ENCODE data around the gene MMP17. TPM values are rescaled to one million over a fixed set of nuclear protein-coding genes. Genes with fewer than 3 reads are reported as not detected.
A peak's percentile ranks its signal among the peaks of the same experiment; 100 is the strongest.

MMP17 gene
- total RNA-seq, 5 donors from 2014 or later (not counting 1 experiment from before 2014, with no cell fraction given) = 0.58 to 2.7 (median 1.2) TPM

GRCh38 chr12:131894981-131895639 is 66.9 kb downstream of the MMP17 start:
- 3% methylated on average over 35 of the region's 54 CpGs for WGBS (ENCODE audit: insufficient coverage)
- Mint-ChIP-seq H3K9me3 (no peaks in the 10 kb centered on the region), H3K36me3 (no peaks in the 10 kb centered on the region), H3K27me3 (no peaks in the 10 kb centered on the region), H3K4me3 (peak overlapping the region; percentile 81 to 88 (median 87)), H3K27ac (peak overlapping the region; percentile 77 to 82), H3K4me1 (peaks cover 17 to 24% (median 20%) of the 10 kb centered on the region in 3 donors)
- CTCF ChIA-PET = no interaction called here
- peaks cover 9 to 24% of the 10 kb centered on the region in 2 experiments for H3K4me1 ChIP-seq (ENCODE audit: control insufficient read depth in 1 of 2, extremely low read depth in 1 of 2, insufficient read depth in 2 of 2, low read length in 2 of 2)
- POLR2A ChIA-PET = no interaction called here
- no peaks in the 10 kb centered on the region for H3K36me3 ChIP-seq (ENCODE audit: control insufficient read depth in 2 of 2, extremely low read depth in 1 of 2, insufficient read depth in 1 of 2, low read length in 1 of 2)
- peak overlapping the region; percentile 61 to 69 for H3K4me3 ChIP-seq (ENCODE audit: control insufficient read depth in 1 of 2, extremely low read depth in 1 of 2, low read length in 1 of 2)
- H3K27me3 ChIP-seq (replicated peaks in 1 of 2; ENCODE audit: control insufficient read depth in 2 of 2, extremely low read depth in 1 of 2, insufficient read depth in 2 of 2, low read length in 1 of 2) = no peaks in the 10 kb centered on the region
- DNase-seq (peak in 2 of 35 experiments; percentile 7 to 25), ATAC-seq (replicated peaks in 1 of 4) (no peak)
- no peaks in the 10 kb centered on the region for H3K9me3 ChIP-seq
- peak overlapping the region; percentile 15 for H3K27ac ChIP-seq (ENCODE audit: low read length)

- H3K36me3 Mint-ChIP-seq = no peaks in the 10 kb centered on the region
- peak overlapping the region; percentile 15 for H3K27ac ChIP-seq (ENCODE audit: low read length)
- peak; percentile 15 to 32 (median 23) for ATAC-seq (replicated peaks in 1 of 4)
- H3K27me3 ChIP-seq (replicated peaks in 1 of 2; ENCODE audit: control insufficient read depth in 2 of 2, extremely low read depth in 1 of 2, insufficient read depth in 2 of 2, low read length in 1 of 2) = no peaks in the 10 kb centered on the region
- H3K4me1 ChIP-seq (ENCODE audit: control insufficient read depth in 1 of 2, extremely low read depth in 1 of 2, insufficient read depth in 2 of 2, low read length in 2 of 2) = peaks cover 9 to 24% of the 10 kb centered on the region in 2 experiments
- POLR2A ChIA-PET = no interaction called here
- 7% methylated on average over 10 of the region's 12 CpGs for WGBS (ENCODE audit: insufficient coverage)
- no peaks in the 10 kb centered on the region for H3K9me3 Mint-ChIP-seq
- peak in 7 of 35 experiments; percentile 11 to 53 (median 19) for DNase-seq
- no peaks in the 10 kb centered on the region for H3K9me3 ChIP-seq
- H3K4me1 Mint-ChIP-seq = peaks cover 21 to 26% (median 26%) of the 10 kb centered on the region in 3 donors
- peak overlapping the region; percentile 61 to 69 for H3K4me3 ChIP-seq (ENCODE audit: control insufficient read depth in 1 of 2, extremely low read depth in 1 of 2, low read length in 1 of 2)
- no peaks in the 10 kb centered on the region for H3K36me3 ChIP-seq (ENCODE audit: control insufficient read depth in 2 of 2, extremely low read depth in 1 of 2, insufficient read depth in 1 of 2, low read length in 1 of 2)
- peak overlapping the region; percentile 77 to 82 for H3K27ac Mint-ChIP-seq
- CTCF ChIA-PET = no interaction called here
- peak overlapping the region; percentile 81 to 88 (median 87) for H3K4me3 Mint-ChIP-seq
- no peaks in the 10 kb centered on the region for H3K27me3 Mint-ChIP-seq
Measured at GRCh38 chr12:131895640-131896079, 67.5 kb downstream of the MMP17 start.

GRCh38 chr12:131896080-131896810 is 68.1 kb downstream of the MMP17 start:
- peak overlapping the region; percentile 81 to 88 (median 87) for H3K4me3 Mint-ChIP-seq
- no peaks in the 10 kb centered on the region for H3K9me3 Mint-ChIP-seq
- DNase-seq = peak in 31 of 35 experiments; percentile 28 to 68 (median 41)
- Histone ChIP-seq H3K9me3 (no peaks in the 10 kb centered on the region), H3K4me1 (ENCODE audit: control insufficient read depth in 1 of 2, extremely low read depth in 1 of 2, insufficient read depth in 2 of 2, low read length in 2 of 2) (peaks cover 9 to 24% of the 10 kb centered on the region in 2 experiments), H3K4me3 (ENCODE audit: control insufficient read depth in 1 of 2, extremely low read depth in 1 of 2, low read length in 1 of 2) (peak overlapping the region; percentile 61 to 69), H3K36me3 (ENCODE audit: control insufficient read depth in 2 of 2, extremely low read depth in 1 of 2, insufficient read depth in 1 of 2, low read length in 1 of 2) (no peaks in the 10 kb centered on the region), H3K27ac (ENCODE audit: low read length) (no peak overlapping the region), H3K27me3 (replicated peaks in 1 of 2; ENCODE audit: control insufficient read depth in 2 of 2, extremely low read depth in 1 of 2, insufficient read depth in 2 of 2, low read length in 1 of 2) (no peaks in the 10 kb centered on the region)
- ATAC-seq (replicated peaks in 1 of 4) = peak; percentile 43 to 54 (median 46)
- H3K4me1 Mint-ChIP-seq = peaks cover 21 to 26% (median 26%) of the 10 kb centered on the region in 3 donors
- 12% methylated on average over 39 of the region's 39 CpGs for WGBS (ENCODE audit: insufficient coverage)
- ChIA-PET POLR2A (no interaction called here), CTCF (no interaction called here)
- no peaks in the 10 kb centered on the region for H3K36me3 Mint-ChIP-seq
- H3K27me3 Mint-ChIP-seq = no peaks in the 10 kb centered on the region
- peak overlapping the region in 1 of 2 donors; percentile 82 for H3K27ac Mint-ChIP-seq

GRCh38 chr12:131896811-131897270 is 68.6 kb downstream of the MMP17 start:
- peaks cover 21 to 28% (median 28%) of the 10 kb centered on the region in 3 donors for H3K4me1 Mint-ChIP-seq
- H3K27me3 Mint-ChIP-seq = no peaks in the 10 kb centered on the region
- Histone ChIP-seq H3K27ac (ENCODE audit: low read length) (no peak overlapping the region), H3K36me3 (ENCODE audit: control insufficient read depth in 2 of 2, extremely low read depth in 1 of 2, insufficient read depth in 1 of 2, low read length in 1 of 2) (no peaks in the 10 kb centered on the region), H3K4me3 (ENCODE audit: control insufficient read depth in 1 of 2, extremely low read depth in 1 of 2, low read length in 1 of 2) (peak overlapping the region; percentile 61 to 69), H3K27me3 (replicated peaks in 1 of 2; ENCODE audit: control insufficient read depth in 2 of 2, extremely low read depth in 1 of 2, insufficient read depth in 2 of 2, low read length in 1 of 2) (no peaks in the 10 kb centered on the region), H3K4me1 (ENCODE audit: control insufficient read depth in 1 of 2, extremely low read depth in 1 of 2, insufficient read depth in 2 of 2, low read length in 2 of 2) (peaks cover 9 to 30% of the 10 kb centered on the region in 2 experiments), H3K9me3 (no peaks in the 10 kb centered on the region)
- ChIA-PET POLR2A (no interaction called here), CTCF (no interaction called here)
- H3K4me3 Mint-ChIP-seq = peak overlapping the region; percentile 81 to 88 (median 87)
- 54% methylated on average over 13 of the region's 14 CpGs for WGBS (ENCODE audit: insufficient coverage)
- no peaks in the 10 kb centered on the region for H3K36me3 Mint-ChIP-seq
- H3K27ac Mint-ChIP-seq = no peak overlapping the region
- ATAC-seq (replicated peaks in 1 of 4) (no peak), DNase-seq (no peak)
- H3K9me3 Mint-ChIP-seq = no peaks in the 10 kb centered on the region

GRCh38 chr12:131897276-131897675 is 69.1 kb downstream of the MMP17 start:
- Mint-ChIP-seq H3K36me3 (no peaks in the 10 kb centered on the region), H3K27me3 (no peaks in the 10 kb centered on the region), H3K9me3 (no peaks in the 10 kb centered on the region), H3K4me1 (peaks cover 21 to 30% (median 28%) of the 10 kb centered on the region in 3 donors), H3K27ac (peak overlapping the region in 1 of 2 donors; percentile 16), H3K4me3 (peak overlapping the region; percentile 81 to 88 (median 87))
- ATAC-seq (replicated peaks in 1 of 4) = no peak
- CTCF ChIA-PET = no interaction called here
- Histone ChIP-seq H3K27ac (ENCODE audit: low read length) (no peak overlapping the region), H3K4me3 (ENCODE audit: control insufficient read depth in 1 of 2, extremely low read depth in 1 of 2, low read length in 1 of 2) (no peak overlapping the region), H3K4me1 (ENCODE audit: control insufficient read depth in 1 of 2, extremely low read depth in 1 of 2, insufficient read depth in 2 of 2, low read length in 2 of 2) (peaks cover 9 to 34% of the 10 kb centered on the region in 2 experiments), H3K36me3 (ENCODE audit: control insufficient read depth in 2 of 2, extremely low read depth in 1 of 2, insufficient read depth in 1 of 2, low read length in 1 of 2) (no peaks in the 10 kb centered on the region), H3K27me3 (replicated peaks in 1 of 2; ENCODE audit: control insufficient read depth in 2 of 2, extremely low read depth in 1 of 2, insufficient read depth in 2 of 2, low read length in 1 of 2) (no peaks in the 10 kb centered on the region), H3K9me3 (no peaks in the 10 kb centered on the region)
- POLR2A ChIA-PET = no interaction called here
- 94% methylated on average over 12 of the region's 18 CpGs for WGBS (ENCODE audit: insufficient coverage)
- DNase-seq = no peak

- peaks cover 21 to 32% (median 28%) of the 10 kb centered on the region in 3 donors for H3K4me1 Mint-ChIP-seq
- no peak for ATAC-seq (replicated peaks in 1 of 4)
- DNase-seq = no peak
- POLR2A ChIA-PET = no interaction called here
- no peak overlapping the region for H3K4me3 ChIP-seq (ENCODE audit: control insufficient read depth in 1 of 2, extremely low read depth in 1 of 2, low read length in 1 of 2)
- H3K9me3 Mint-ChIP-seq = no peaks in the 10 kb centered on the region
- no peaks in the 10 kb centered on the region for H3K27me3 ChIP-seq (replicated peaks in 1 of 2; ENCODE audit: control insufficient read depth in 2 of 2, extremely low read depth in 1 of 2, insufficient read depth in 2 of 2, low read length in 1 of 2)
- H3K4me3 Mint-ChIP-seq = peak overlapping the region; percentile 9 to 88 (median 47)
- no peaks in the 10 kb centered on the region for H3K9me3 ChIP-seq
- CTCF ChIA-PET = no interaction called here
- no peaks in the 10 kb centered on the region for H3K36me3 Mint-ChIP-seq
- H3K27ac ChIP-seq (ENCODE audit: low read length) = no peak overlapping the region
- H3K27ac Mint-ChIP-seq = no peak overlapping the region
- 85% methylated on average over 7 of the region's 9 CpGs for WGBS (ENCODE audit: insufficient coverage)
- no peaks in the 10 kb centered on the region for H3K27me3 Mint-ChIP-seq
- H3K4me1 ChIP-seq (ENCODE audit: control insufficient read depth in 1 of 2, extremely low read depth in 1 of 2, insufficient read depth in 2 of 2, low read length in 2 of 2) = peaks cover 9 to 35% of the 10 kb centered on the region in 2 experiments
- H3K36me3 ChIP-seq (ENCODE audit: control insufficient read depth in 2 of 2, extremely low read depth in 1 of 2, insufficient read depth in 1 of 2, low read length in 1 of 2) = no peaks in the 10 kb centered on the region
Measured at GRCh38 chr12:131897875-131898274, 69.7 kb downstream of the MMP17 start.

All from T-cell (primary cell).